ENCODE data around the gene MYH10.

Gene MYH10

GRCh38 chr17:8487743-8488142 is 142.8 kb downstream of the MYH10 start:
- Mint-ChIP-seq H3K9me3 (peaks cover 0 to 3% of the 10 kb centered on the region in 2 donors), H3K4me3 (no peak overlapping the region), H3K27me3 (no peaks in the 10 kb centered on the region), H3K36me3 (ENCODE audit: insufficient read depth) (peaks cover 3% of the 10 kb centered on the region), H3K4me1 (ENCODE audit: low read depth in 2 of 2) (no peaks in the 10 kb centered on the region), H3K27ac (peak overlapping the region in 1 of 2 donors; percentile 30)
- ATAC-seq (replicated peaks) = no peak
- DNase-seq = no peak

GRCh38 chr17:8487130-8487645 is 143.3 kb downstream of the MYH10 start:
- ATAC-seq (replicated peaks) (no peak), DNase-seq (no peak)
- H3K4me1 Mint-ChIP-seq (ENCODE audit: low read depth in 2 of 2) = no peaks in the 10 kb centered on the region
- H3K9me3 Mint-ChIP-seq = no peaks in the 10 kb centered on the region
- H3K27ac Mint-ChIP-seq = no peak overlapping the region
- no peaks in the 10 kb centered on the region for H3K27me3 Mint-ChIP-seq
- no peak overlapping the region for H3K4me3 Mint-ChIP-seq
- peaks cover 3% of the 10 kb centered on the region for H3K36me3 Mint-ChIP-seq (ENCODE audit: insufficient read depth)

GRCh38 chr17:8485491-8485890 is 145.0 kb downstream of the MYH10 start:
- Mint-ChIP-seq H3K9me3 (no peaks in the 10 kb centered on the region), H3K27ac (no peak overlapping the region), H3K27me3 (no peaks in the 10 kb centered on the region), H3K4me1 (ENCODE audit: low read depth in 2 of 2) (no peaks in the 10 kb centered on the region), H3K4me3 (no peak overlapping the region), H3K36me3 (ENCODE audit: insufficient read depth) (peaks cover 13% of the 10 kb centered on the region)
- DNase-seq = no peak
- no peak for ATAC-seq (replicated peaks)

- no peaks in the 10 kb centered on the region for H3K27me3 Mint-ChIP-seq
Measured at GRCh38 chr17:8484465-8484864, 146.1 kb downstream of the MYH10 start.

DNA sequence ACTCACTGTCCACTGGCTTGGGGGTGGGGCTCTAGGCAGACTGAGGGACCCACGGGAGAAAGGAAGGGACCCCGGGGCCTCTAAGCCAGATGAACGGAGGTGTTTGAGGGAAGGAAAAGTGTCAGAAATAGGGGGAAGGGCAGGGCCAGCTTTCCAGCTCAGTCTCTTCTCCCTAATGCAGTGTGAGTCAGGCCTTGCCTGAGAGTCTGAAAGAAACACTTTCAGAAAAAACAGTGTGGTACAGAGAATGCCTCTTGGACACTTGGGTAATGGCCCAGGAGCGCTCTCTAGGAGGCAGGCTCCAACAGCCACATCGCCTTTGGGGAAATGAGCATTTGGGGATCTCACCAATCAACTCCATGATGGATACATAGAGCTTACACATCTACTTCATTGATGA is 148.0 kb downstream of the MYH10 start:
- Mint-ChIP-seq H3K4me3 (no peak overlapping the region), H3K9me3 (no peaks in the 10 kb centered on the region), H3K27ac (no peak overlapping the region), H3K4me1 (ENCODE audit: low read depth in 2 of 2) (peaks cover 0 to 1% of the 10 kb centered on the region in 2 donors), H3K27me3 (no peaks in the 10 kb centered on the region), H3K36me3 (ENCODE audit: insufficient read depth) (peaks cover 35% of the 10 kb centered on the region)
- no peak for DNase-seq
- no peak for ATAC-seq (replicated peaks)

More at GRCh38 chr17:8484465-8484864, 146.1 kb downstream of the MYH10 start:
- peaks cover 21% of the 10 kb centered on the region for H3K36me3 Mint-ChIP-seq (ENCODE audit: insufficient read depth)
- no peak overlapping the region for H3K4me3 Mint-ChIP-seq
- H3K9me3 Mint-ChIP-seq = no peaks in the 10 kb centered on the region
- ATAC-seq (replicated peaks) = no peak
- no peak overlapping the region for H3K27ac Mint-ChIP-seq
- DNase-seq = no peak
- no peaks in the 10 kb centered on the region for H3K4me1 Mint-ChIP-seq (ENCODE audit: low read depth in 2 of 2)

GRCh38 chr17:8481703-8482102 is 148.8 kb downstream of the MYH10 start:
- ATAC-seq (replicated peaks) (no peak), DNase-seq (no peak)
- H3K27me3 Mint-ChIP-seq = no peaks in the 10 kb centered on the region
- H3K27ac Mint-ChIP-seq = no peak overlapping the region
- peaks cover 0 to 1% of the 10 kb centered on the region in 2 donors for H3K4me1 Mint-ChIP-seq (ENCODE audit: low read depth in 2 of 2)
- peaks cover 43% of the 10 kb centered on the region for H3K36me3 Mint-ChIP-seq (ENCODE audit: insufficient read depth)
- no peaks in the 10 kb centered on the region for H3K9me3 Mint-ChIP-seq
- no peak overlapping the region for H3K4me3 Mint-ChIP-seq

- DNase-seq = no peak
- ATAC-seq (replicated peaks) = no peak
- Mint-ChIP-seq H3K27ac (no peak overlapping the region), H3K4me3 (no peak overlapping the region), H3K36me3 (ENCODE audit: insufficient read depth) (peaks cover 50% of the 10 kb centered on the region), H3K27me3 (no peaks in the 10 kb centered on the region), H3K4me1 (ENCODE audit: low read depth in 2 of 2) (peaks cover 0 to 4% of the 10 kb centered on the region in 2 donors), H3K9me3 (no peaks in the 10 kb centered on the region)
Measured at GRCh38 chr17:8481089-8481488, 149.4 kb downstream of the MYH10 start.

DNA sequence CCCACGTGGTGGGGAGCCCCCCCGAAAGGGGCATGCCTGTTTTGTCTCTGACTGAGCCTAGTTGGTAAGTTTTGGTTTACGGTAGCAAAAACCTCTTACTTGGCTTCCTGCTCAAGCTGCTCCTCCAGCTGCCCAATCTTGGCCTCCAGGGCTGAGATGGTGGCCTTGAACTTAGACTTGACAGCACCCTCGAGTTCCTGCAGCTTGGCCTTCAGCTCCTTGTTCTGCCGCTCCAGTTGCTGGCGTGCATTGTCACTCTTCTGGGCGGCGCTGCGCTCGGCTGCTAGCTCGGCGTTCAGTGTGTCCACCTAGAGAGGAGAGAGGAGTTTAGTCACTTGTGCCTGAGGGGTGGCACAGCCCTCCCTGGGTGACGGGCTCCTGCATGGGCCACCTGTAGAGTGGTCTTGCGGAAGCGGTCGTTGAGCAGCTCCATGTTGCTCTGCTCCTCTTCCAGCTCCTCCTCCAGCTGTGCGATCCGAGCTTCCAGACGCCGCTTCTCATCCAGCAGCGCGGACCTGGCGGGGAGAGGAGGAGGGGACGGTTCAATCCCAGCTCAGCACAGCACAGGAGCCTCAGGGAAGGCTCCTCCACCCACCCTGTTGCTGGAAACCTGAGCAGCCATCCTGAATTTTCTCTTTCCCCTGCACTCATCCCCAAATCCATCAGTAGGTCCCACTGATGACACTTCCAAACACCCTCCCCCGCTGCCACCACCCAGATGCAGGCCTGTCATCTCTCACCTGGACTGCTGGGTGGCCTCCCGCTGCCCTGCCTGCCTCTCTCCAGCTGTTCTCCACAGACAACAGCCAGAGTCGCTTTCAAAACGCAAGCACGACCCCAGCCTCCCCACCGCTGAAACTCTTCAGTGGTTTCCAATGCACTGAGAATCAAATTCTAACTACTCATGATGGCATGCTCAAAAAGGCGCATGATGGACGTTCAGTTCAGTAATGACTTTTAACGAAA is 150.2 kb downstream of the MYH10 start:
- H3K9me3 Mint-ChIP-seq = no peaks in the 10 kb centered on the region
- H3K36me3 Mint-ChIP-seq (ENCODE audit: insufficient read depth) = peaks cover 57% of the 10 kb centered on the region
- peaks cover 0 to 4% of the 10 kb centered on the region in 2 donors for H3K4me1 Mint-ChIP-seq (ENCODE audit: low read depth in 2 of 2)
- no peak overlapping the region for H3K4me3 Mint-ChIP-seq
- ATAC-seq (replicated peaks) (no peak), DNase-seq (no peak)
- H3K27me3 Mint-ChIP-seq = no peaks in the 10 kb centered on the region
- H3K27ac Mint-ChIP-seq = no peak overlapping the region

GRCh38 chr17:8479431-8479947 is 151.0 kb downstream of the MYH10 start:
- peaks cover 63% of the 10 kb centered on the region for H3K36me3 Mint-ChIP-seq (ENCODE audit: insufficient read depth)
- peaks cover 0 to 4% of the 10 kb centered on the region in 2 donors for H3K4me1 Mint-ChIP-seq (ENCODE audit: low read depth in 2 of 2)
- ATAC-seq (replicated peaks) = no peak
- no peak overlapping the region for H3K27ac Mint-ChIP-seq
- DNase-seq = no peak
- no peak overlapping the region for H3K4me3 Mint-ChIP-seq
- no peaks in the 10 kb centered on the region for H3K9me3 Mint-ChIP-seq
- no peaks in the 10 kb centered on the region for H3K27me3 Mint-ChIP-seq

DNA sequence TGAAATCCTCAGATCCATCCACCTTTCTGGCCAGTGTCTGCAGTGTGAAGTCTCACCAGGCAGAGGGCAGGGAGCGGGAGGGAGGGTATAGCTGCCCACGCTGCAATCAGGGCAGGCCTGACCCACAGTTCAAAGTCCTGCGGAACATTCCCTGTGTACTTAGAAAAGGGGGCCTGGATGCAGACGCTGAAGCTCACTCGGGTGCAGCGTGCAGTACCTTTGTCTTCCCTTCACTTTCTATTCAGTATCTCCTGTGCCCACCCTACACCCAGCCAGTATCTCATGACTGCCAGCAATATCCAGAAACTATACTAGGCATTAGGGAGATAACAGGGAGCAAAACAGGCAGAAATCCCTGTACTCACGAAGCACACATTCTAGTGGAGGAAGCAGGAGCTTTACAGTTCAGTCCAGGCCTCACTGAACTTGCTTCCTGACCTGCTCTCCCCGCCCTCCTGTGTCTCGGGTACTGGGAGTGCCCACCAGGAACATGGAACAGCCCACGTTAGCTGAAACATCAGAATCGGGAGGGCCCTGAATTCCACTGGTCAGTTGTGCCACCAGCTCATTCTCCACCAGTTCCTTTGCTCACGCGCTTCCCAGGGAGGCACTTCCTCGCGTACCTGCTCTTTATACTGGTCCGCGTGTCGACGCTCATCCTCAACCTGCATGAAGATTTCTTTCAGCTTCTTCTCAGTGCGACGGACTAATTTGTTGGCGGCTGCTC is 152.6 kb downstream of the MYH10 start:
- Mint-ChIP-seq H3K4me3 (no peak overlapping the region), H3K27me3 (no peaks in the 10 kb centered on the region), H3K4me1 (ENCODE audit: low read depth in 2 of 2) (peaks cover 0 to 4% of the 10 kb centered on the region in 2 donors), H3K36me3 (ENCODE audit: insufficient read depth) (peaks cover 77% of the 10 kb centered on the region), H3K9me3 (no peaks in the 10 kb centered on the region), H3K27ac (no peak overlapping the region)
- no peak for ATAC-seq (replicated peaks)
- no peak for DNase-seq

GRCh38 chr17:8477171-8477570 is 153.4 kb downstream of the MYH10 start:
- Mint-ChIP-seq H3K4me1 (ENCODE audit: low read depth in 2 of 2) (peaks cover 0 to 4% of the 10 kb centered on the region in 2 donors), H3K27ac (no peak overlapping the region), H3K4me3 (peak overlapping the region in 1 of 2 donors; percentile 33), H3K36me3 (ENCODE audit: insufficient read depth) (peaks cover 78% of the 10 kb centered on the region), H3K9me3 (no peaks in the 10 kb centered on the region), H3K27me3 (no peaks in the 10 kb centered on the region)
- DNase-seq (no peak), ATAC-seq (replicated peaks) (no peak)

DNA sequence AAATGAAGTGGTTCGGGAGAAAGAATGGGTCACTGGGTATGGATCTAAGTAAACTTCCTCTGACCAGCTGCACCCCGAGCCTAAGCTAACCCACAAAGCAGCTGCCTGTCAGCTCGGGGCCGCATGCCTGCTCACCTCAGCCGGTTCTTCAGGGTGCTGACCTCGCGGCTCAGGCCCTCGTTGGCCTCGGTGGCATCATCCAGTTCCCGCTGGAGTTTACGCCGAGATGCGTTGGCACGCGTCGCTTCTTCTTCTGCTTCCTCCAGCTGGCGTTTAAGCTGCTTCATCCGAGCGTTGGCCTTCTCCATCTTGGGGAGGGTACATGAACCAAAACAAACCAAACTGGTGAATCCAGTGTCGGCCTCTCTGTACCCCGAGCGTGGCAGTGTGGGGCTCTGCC is 153.8 kb downstream of the MYH10 start:
- DNase-seq (no peak), ATAC-seq (replicated peaks) (no peak)
- Mint-ChIP-seq H3K9me3 (no peaks in the 10 kb centered on the region), H3K27ac (no peak overlapping the region), H3K4me3 (peak overlapping the region in 1 of 2 donors; percentile 33), H3K36me3 (ENCODE audit: insufficient read depth) (peaks cover 80% of the 10 kb centered on the region), H3K27me3 (no peaks in the 10 kb centered on the region), H3K4me1 (ENCODE audit: low read depth in 2 of 2) (peaks cover 0 to 4% of the 10 kb centered on the region in 2 donors)

DNA sequence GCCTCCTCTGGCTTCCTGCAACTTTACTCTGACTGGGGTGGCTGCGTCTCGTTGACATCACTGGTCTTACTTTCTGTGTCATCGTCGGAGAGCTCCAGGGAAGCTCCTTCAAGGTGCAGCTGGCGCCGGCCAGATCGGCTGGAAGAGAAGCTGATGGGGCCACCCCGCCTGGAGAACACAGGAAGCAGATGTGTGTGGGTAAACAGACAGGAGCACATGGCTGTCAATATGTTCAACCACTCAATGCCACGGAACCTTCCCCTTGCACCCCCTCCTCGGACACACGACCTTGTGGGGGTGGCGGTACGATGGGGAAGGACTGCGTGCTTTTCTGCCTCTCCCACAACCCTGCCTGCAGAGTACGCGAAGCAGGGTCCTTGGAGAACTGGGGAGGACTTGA is 154.7 kb downstream of the MYH10 start:
- no peak overlapping the region for H3K27ac Mint-ChIP-seq
- no peak for DNase-seq
- H3K9me3 Mint-ChIP-seq = no peaks in the 10 kb centered on the region
- H3K27me3 Mint-ChIP-seq = no peaks in the 10 kb centered on the region
- H3K4me1 Mint-ChIP-seq (ENCODE audit: low read depth in 2 of 2) = peaks cover 0 to 7% of the 10 kb centered on the region in 2 donors
- H3K36me3 Mint-ChIP-seq (ENCODE audit: insufficient read depth) = peaks cover 82% of the 10 kb centered on the region
- ATAC-seq (replicated peaks) = peak; percentile 8
- no peak overlapping the region for H3K4me3 Mint-ChIP-seq
